ENCODE results near the gene UBC.

- TF ChIP-seq CTCF (IDR thresholded peaks at IDR 0.05): no peak
- TF ChIP-seq POLR2A (IDR thresholded peaks at IDR 0.05): peak; percentile 31 to 80 (median 64)
Observed at GRCh38 chr12:124910561-124911478, 3.6 kb downstream of the UBC start.

Data from body of pancreas (tissue), 4 donors.